HG03025 (cell line): ENCODE results near the gene TSPEAR.
"Not testable (repeated sequence)": the region's sequence is repeated elsewhere in the genome, so short reads cannot be mapped to it uniquely, and the experiment has no call there.

Experiments used
- ATAC-seq: cut with Tn5 transposase; IDR thresholded peaks from one replicate; pipeline ENCODE4 v1.9.1; 2021; ENCODE audit warnings: mild to moderate bottlenecking, moderate library complexity; ENCODE audit not compliant: unreplicated experiment, low FRiP score

The TSPEAR gene

GRCh38 chr21:44558329-44558675, 153.1 kb downstream of the TSPEAR start:
- ATAC-seq: not testable (repeated sequence)

DNA sequence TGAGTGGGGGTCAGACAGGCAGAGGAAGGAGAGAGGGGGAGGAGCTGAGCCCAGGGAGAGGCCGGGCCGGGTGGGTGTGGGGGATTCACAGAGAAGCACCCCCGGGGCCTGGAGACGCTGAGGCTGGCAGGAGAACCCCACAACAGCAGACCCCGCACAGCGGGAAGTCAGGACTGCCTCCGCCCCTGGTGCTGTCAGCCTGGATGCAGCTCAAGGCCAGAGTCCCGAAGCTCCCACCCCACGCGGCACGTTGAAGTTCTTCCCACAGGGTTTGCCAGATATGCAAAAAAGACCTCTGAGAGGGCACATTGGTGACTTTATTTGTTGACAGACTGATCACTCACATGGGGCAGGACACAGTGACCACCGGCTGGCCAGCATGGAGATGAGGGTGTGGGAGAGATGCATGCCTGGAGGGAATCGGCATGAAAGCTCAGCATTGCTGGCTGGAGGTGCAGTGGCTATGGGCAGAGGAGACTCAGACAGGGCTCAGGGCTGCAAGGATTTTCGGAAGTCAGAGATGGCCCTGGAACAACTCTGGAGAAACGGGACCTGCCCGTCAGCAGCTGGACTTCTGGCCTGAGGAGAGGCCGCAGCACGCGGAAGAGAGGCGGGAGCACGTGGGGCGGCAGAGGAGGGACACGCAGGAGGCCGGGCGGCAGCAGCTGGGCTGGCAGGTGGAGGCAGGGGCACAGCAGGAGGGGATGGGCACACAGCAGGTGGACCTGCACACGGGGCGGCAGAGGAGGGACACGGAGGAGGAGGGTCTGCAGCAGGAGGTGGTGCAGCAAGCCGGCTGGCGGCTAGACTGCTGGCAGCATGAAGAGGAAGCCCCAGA, 153.7 kb downstream of the TSPEAR start:
- no peak for ATAC-seq

DNA sequence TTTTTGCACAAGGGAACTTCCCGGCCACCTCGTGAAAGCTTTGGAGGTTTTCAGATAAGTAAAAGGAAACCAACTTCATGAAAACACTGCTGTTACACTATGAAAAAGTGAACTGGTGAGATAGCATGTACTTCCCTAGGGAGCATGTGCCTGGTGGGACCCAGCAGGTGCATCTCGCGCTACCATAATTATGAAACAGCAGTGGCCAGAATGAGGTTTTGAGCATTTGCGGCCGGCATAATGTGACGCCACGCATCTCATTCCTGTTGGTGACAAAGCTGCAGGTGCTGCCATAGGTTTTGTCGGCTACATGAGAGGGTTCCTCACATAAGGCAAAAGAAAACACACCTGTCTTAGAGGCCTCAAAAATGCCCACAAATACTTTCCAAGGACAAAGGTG, 154.5 kb downstream of the TSPEAR start:
- no peak for ATAC-seq

DNA sequence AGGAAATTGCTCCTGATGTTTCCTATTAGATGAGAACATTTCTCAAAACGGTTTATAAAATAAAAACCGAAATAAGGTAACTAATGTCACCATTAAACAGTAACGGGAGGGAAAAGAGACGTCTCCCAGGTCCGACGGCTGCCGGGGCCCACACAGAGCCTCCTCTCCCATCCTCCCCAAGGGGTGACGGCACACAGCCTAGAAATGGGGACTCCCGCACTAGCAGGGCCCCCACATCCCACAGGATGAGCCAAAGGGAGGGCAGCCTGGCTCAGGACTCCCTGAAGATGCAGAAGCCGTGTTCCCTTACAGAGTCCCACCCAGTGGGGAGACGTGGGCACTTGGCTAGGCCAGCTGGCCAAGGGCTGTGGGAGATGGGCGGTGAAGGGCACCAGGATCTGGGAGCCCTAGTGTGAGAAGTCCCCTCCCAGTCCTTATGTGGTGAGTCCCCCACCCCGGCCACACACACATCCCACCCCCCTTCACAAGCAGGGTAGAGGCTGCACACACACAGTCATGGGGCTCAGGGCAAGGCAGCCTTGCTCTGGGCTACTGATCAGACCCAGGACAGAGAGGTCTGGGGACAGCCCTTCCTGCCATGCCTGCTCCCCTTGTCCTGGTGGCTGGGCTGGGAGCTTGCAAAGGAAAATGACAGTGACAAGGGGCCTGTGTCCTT, 156.0 kb downstream of the TSPEAR start:
- no peak for ATAC-seq

- ATAC-seq: no peak
These were observed 158.7 kb downstream of the TSPEAR start for GRCh38 chr21:44552681-44553080.

DNA sequence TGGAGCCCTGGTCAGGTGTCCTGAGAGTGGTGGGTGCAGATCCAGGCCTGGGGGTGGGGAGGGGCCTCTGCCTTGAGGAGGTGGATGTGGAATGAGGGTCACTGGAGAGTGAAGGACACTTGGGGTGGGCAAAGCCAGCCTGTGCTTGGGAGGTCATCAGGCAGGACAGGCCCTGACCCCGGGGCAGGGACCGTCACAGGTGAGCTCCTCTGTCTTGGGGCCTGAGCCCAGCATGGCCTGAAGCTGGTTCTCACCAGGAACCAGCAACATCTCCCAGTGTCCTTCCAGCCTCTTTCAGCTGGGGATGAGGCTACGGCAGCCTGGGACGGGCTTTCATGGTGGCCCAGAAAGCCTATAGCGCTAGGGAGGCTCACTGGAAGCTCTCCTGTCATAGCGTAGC, 159.2 kb downstream of the TSPEAR start:
- ATAC-seq: no peak

DNA sequence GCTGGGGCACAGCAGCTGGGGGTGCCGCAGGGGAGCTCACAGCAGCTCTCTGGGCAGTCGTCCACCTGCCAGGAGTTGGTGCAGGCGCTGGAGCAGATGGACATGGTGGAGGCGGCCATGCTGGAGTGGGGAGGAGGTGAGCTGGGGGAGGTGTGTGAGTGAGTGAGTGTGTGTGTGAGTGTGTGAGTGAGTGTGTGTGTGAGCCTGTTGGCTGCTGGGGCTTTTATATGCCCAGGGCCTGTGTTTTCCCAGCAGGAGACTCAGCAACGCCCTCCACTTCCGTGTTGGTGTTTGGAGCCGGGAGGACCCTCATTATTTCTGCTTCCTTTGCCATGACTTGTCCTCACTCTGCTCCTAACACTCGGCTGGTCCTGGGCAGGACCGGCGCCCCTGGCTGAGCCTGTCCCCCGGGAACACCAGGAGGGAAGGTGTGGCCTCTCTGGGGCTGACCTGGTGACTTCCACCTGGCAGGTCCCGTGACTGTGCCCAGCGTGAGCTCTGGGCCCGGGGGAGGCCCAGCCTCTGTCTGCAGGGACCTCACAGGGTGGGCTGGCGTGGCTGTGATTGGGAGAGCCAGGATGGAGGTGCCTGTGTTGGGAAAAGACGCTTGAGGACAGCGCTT, 159.9 kb downstream of the TSPEAR start, which contains the start of gene KRTAP10-2:
KRTAP10-2 (minus strand) TSS at position 166 of the 622 bp plus-strand sequence; CDS start at position 119, 47 bp downstream.
- ATAC-seq: no peak

GRCh38 chr21:44550807-44551206, 160.6 kb downstream of the TSPEAR start:
- no peak for ATAC-seq

DNA sequence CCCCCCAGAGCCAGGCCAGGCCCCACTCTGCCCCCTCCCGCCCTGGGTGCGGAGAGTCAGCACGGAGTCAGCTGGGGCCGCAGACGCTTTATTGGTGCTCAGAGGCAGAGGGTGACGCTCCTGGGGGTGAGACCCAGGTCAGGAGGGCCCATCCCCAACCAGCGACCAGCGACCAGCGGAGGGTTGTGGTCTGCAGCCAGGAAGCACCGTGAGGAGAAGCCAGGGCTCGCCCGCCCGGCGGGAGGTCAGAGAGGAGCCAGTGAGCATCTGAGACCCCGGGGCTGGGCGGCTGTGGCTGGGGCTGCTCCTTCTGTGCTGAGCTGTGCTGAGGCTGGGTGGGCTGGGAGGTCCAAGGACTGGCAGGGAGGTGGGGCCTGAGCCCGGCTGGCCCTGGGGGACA, 161.1 kb downstream of the TSPEAR start:
- not testable (repeated sequence) for ATAC-seq

GRCh38 chr21:44549525-44550211, 161.7 kb downstream of the TSPEAR start:
- no peak for ATAC-seq

GRCh38 chr21:44548922-44549321, 162.4 kb downstream of the TSPEAR start:
- no peak for ATAC-seq

DNA sequence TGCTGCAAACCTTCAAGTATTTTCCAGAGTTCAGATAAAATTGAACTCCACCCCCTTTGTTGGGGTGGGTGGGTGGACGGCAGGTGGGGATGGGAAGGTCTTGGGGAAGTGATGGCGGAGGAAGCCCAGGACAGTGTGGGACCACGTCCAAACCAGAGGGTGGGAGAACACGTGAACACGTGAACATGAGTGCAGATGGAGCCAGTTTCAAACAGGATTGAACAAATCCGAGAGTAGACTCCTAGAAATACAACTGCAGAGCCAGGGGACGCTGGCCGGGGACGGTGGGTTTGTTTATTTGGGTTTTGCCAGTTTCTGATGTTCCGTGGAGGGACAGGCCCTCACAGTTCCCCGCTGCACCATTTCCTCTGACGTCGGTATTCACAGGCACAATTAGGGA, 163.0 kb downstream of the TSPEAR start:
- ATAC-seq: no peak

GRCh38 chr21:44547656-44548331, 163.6 kb downstream of the TSPEAR start:
- no peak for ATAC-seq

DNA sequence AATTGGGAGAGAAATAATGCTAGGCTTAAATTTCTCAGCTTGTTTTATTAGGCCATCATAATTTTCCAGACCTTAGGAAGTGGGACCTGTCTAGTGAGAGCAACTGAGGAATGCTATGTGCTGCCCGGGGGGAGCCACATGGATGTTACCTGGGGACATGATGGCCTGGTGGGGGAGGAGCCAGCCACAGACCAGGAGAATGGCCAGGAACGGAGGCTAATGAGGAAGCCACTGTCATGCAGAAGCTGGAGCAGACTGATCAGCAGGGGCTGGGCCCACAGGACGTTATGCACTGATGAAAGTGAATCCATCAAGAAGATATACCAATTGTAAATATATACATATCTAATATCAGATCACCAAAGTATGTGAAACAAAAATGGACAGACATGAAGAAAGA, 166.8 kb downstream of the TSPEAR start:
- ATAC-seq: no peak

GRCh38 chr21:44542716-44543115, 168.7 kb downstream of the TSPEAR start:
- no peak for ATAC-seq

GRCh38 chr21:44540741-44541288, 170.6 kb downstream of the TSPEAR start:
- no peak for ATAC-seq

DNA sequence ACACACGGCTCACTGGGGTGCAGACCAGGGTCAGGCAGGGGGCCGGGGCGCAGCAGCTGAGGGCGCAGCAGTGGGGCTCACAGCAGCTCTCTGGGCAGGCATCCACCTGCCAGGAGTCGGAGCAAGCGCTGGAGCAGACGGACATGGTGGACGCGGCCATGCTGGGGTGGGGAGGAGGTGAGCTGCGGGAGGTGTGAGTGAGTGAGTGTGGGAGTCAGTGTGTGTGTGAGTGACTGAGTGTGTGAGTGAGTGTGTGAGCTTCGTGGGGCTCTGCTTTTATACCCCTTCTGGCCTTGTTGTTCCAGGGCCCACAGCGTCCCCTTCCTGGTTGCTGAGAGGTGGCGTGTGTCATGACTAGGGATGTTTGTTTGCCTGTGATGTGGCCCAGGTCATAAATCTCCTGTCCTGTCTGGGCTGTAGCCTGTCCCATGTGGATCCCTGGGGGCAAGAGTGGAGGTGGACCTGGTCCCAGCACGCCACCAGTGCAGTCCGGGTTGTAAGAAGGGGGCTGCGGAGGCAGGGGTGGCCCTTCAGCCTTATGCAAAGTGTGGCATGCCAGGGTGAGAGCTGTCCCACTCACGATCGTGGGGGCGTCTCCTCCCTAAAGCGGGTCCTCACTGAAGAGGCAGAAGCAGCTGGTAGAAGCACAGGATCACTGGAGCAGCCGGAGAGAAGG, 171.2 kb downstream of the TSPEAR start, which contains the start of gene KRTAP10-1:
KRTAP10-1 (minus strand) TSS at position 205 of the 676 bp plus-strand sequence; CDS start at position 160, 45 bp downstream.
- ATAC-seq: no peak

DNA sequence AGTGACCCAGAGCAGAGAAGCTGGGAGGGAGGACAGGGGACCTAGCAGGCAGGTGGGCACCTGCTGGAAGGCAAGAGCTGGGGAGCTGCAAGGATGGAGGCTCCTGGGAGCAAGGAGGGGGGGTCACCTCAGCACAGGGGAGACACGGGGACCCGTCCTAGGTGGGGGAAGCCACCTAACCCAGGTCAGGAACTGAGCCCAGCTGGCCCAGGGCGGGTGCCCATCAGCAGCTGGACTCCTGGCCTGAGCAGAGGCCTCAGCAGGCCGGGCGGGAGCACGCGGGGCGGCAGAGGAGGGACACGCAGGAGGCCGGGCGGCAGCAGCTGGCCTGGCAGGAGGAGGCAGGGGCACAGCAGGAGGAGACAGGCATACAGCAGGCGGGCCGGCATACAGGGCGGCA, 172.3 kb downstream of the TSPEAR start:
- ATAC-seq: no peak
